Upper lobe of right lung (tissue), 1 donor: ENCODE measurements around the gene LPCAT3. TPM values are rescaled to one million over a fixed set of nuclear protein-coding genes. Genes with fewer than 3 reads are reported as not detected.

ENCODE experiments used
- ATAC-seq: fragments of 200-7000 bp; cut with Tn5 transposase; one replicate; pipeline ENCODE4 v1.9.1; 2020; ENCODE audit warnings: mild to moderate bottlenecking, moderate library complexity
- DNase-seq: peaks from one replicate; pipeline ENCODE4 v3.0.0-alpha.2; 2020
- H3K27ac ChIP-seq: fragments of 200-600 bp; one replicate; pipeline ENCODE4 v1.8.0; 2022
- H3K27me3 ChIP-seq: fragments of 200-600 bp; one replicate; pipeline ENCODE4 v1.8.0; 2022; ENCODE audit warnings: mild to moderate bottlenecking
- H3K36me3 ChIP-seq: fragments of 200-600 bp; one replicate; pipeline ENCODE4 v1.8.0; 2022
- H3K4me1 ChIP-seq: fragments of 200-600 bp; one replicate; pipeline ENCODE4 v1.8.0; 2022
- H3K4me3 ChIP-seq: fragments of 200-600 bp; one replicate; pipeline ENCODE4 v1.8.0; 2022; ENCODE audit warnings: mild to moderate bottlenecking
- H3K9me3 ChIP-seq: fragments of 200-600 bp; one replicate; pipeline ENCODE4 v1.8.0; 2022
- CTCF ChIP-seq: fragments of 200-600 bp; IDR thresholded peaks from one replicate; pipeline ENCODE4 v1.8.0; 2022; ENCODE audit warnings: antibody characterized with exemption
- intact Hi-C: fragments of 100-400 bp; cut with DNase I; formaldehyde crosslinking; loops from one replicate; pipeline ENCODE4 v1.11.0; 2022
- total RNA-seq: library from RNA; stranded (reverse); fragmentation: NEBNext Ultra II Directional; extraction: Animal tissue kit (Norgen Biotek cat#: 25700); gene quantifications from one replicate; pipeline ENCODE4 v1.2.1, GENCODE V29; 2021
- donor health status: DM: no; HTN: yes; CAD: no; lungs with severe emphysema.

LPCAT3 gene
- total RNA-seq, 1 donor from 2014 or later: 70.5 TPM

- TF ChIP-seq CTCF: no peak
- DNase-seq: no peak
Measured at GRCh38 chr12:6941267-6941666, 77.0 kb downstream of the LPCAT3 start.

GRCh38 chr12:6939191-6939540, 79.1 kb downstream of the LPCAT3 start:
- ATAC-seq: no peak
- Histone ChIP-seq H3K9me3 (no peaks in the 10 kb centered on the region), H3K27ac (peak overlapping the region; percentile 95), H3K36me3 (peaks cover 35% of the 10 kb centered on the region), H3K4me3 (no peak overlapping the region), H3K27me3 (no peaks in the 10 kb centered on the region), H3K4me1 (peaks cover 37% of the 10 kb centered on the region)
- intact Hi-C loops: loop anchor here (10.0 kb wide), 1 partner anchor 64 kb away; the partner anchor contains the start of gene SPSB2
- no peak for TF ChIP-seq CTCF
- DNase-seq: no peak

More at GRCh38 chr12:6941267-6941666, 77.0 kb downstream of the LPCAT3 start:
- Histone ChIP-seq H3K4me1 (peaks cover 44% of the 10 kb centered on the region), H3K9me3 (no peaks in the 10 kb centered on the region), H3K4me3 (no peak overlapping the region), H3K27ac (no peak overlapping the region), H3K27me3 (no peaks in the 10 kb centered on the region), H3K36me3 (peaks cover 18% of the 10 kb centered on the region)
- ATAC-seq: no peak
- intact Hi-C loops: loop anchor here (10.0 kb wide), 1 partner anchor 164 kb away; the partner anchor contains the start of gene C1RL

DNA sequence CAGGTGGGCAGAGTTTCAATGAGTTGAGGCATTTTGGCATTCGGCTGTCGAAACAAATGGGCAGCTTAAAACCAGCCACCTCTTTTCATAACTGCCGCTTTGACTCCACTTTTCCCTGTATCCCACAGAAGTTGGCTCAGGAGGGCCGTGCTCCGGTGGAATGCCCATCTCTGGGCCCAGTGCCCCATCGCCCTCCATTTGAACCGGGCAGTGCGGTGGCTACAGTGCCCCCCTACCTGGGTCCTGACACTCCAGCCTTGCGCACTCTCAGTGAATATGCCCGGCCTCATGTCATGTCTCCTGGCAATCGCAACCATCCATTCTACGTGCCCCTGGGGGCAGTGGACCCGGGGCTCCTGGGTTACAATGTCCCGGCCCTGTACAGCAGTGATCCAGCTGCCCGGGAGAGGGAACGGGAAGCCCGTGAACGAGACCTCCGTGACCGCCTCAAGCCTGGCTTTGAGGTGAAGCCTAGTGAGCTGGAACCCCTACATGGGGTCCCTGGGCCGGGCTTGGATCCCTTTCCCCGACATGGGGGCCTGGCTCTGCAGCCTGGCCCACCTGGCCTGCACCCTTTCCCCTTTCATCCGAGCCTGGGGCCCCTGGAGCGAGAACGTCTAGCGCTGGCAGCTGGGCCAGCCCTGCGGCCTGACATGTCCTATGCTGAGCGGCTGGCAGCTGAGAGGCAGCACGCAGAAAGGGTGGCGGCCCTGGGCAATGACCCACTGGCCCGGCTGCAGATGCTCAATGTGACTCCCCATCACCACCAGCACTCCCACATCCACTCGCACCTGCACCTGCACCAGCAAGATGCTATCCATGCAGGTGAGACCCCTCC, 79.7 kb downstream of the LPCAT3 start:
- peaks cover 41% of the 10 kb centered on the region for H3K36me3 ChIP-seq
- DNase-seq (no peak), ATAC-seq (no peak)
- intact Hi-C loops: loop anchor here (10.0 kb wide), 1 partner anchor 64 kb away; the partner anchor contains the start of gene SPSB2
- H3K27ac ChIP-seq: peak overlapping the region; percentile 95
- H3K27me3 ChIP-seq: no peaks in the 10 kb centered on the region
- peaks cover 43% of the 10 kb centered on the region for H3K4me1 ChIP-seq
- peak overlapping the region; percentile 64 for H3K4me3 ChIP-seq
- no peaks in the 10 kb centered on the region for H3K9me3 ChIP-seq
- no peak for TF ChIP-seq CTCF

DNA sequence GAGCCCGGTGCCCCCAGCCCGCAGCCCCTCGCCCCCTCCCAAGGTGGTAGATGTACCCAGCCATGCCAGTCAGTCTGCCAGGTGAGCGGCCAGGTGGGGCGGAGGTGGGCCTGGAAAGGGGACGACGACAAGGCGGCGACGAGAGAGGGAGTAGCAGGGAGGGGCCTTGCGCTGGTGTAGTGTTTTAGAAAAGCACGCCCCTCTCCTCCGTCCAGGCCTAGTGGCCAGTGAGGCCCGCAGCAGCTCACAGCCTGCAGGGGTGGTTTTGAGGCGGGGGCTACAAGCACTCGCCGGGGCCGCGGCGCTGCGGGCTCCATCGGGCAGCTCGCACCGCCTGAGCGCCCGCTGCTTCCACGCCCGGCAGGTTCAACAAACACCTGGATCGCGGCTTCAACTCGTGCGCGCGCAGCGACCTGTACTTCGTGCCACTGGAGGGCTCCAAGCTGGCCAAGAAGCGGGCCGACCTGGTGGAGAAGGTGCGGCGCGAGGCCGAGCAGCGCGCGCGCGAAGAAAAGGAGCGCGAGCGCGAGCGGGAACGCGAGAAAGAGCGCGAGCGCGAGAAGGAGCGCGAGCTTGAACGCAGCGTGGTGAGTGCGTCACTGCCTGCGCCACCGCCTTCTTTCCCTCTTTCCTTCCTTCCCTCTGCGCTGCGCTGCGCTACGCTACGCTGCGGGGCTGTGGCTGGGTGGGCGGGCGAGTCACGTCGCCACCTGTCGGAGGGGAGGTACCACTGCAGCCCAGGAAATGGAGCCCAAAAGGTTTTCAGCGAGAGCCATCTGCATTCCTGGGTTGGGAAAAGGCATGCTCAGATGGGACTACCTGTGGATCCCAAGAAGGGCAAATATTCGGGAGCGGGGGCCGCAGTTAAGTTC, 80.6 kb downstream of the LPCAT3 start:
- peaks cover 45% of the 10 kb centered on the region for H3K36me3 ChIP-seq
- H3K4me1 ChIP-seq: peaks cover 44% of the 10 kb centered on the region
- H3K27ac ChIP-seq: peak overlapping the region; percentile 95
- H3K4me3 ChIP-seq: peak overlapping the region; percentile 64
- intact Hi-C loops: loop anchor here (10.0 kb wide), 1 partner anchor 63 kb away; the partner anchor contains the start of gene SPSB2
- peak; percentile 88 for TF ChIP-seq CTCF
- ATAC-seq (peak; percentile 94), DNase-seq (peak; percentile 97)
- no peaks in the 10 kb centered on the region for H3K9me3 ChIP-seq
- H3K27me3 ChIP-seq: no peaks in the 10 kb centered on the region

DNA sequence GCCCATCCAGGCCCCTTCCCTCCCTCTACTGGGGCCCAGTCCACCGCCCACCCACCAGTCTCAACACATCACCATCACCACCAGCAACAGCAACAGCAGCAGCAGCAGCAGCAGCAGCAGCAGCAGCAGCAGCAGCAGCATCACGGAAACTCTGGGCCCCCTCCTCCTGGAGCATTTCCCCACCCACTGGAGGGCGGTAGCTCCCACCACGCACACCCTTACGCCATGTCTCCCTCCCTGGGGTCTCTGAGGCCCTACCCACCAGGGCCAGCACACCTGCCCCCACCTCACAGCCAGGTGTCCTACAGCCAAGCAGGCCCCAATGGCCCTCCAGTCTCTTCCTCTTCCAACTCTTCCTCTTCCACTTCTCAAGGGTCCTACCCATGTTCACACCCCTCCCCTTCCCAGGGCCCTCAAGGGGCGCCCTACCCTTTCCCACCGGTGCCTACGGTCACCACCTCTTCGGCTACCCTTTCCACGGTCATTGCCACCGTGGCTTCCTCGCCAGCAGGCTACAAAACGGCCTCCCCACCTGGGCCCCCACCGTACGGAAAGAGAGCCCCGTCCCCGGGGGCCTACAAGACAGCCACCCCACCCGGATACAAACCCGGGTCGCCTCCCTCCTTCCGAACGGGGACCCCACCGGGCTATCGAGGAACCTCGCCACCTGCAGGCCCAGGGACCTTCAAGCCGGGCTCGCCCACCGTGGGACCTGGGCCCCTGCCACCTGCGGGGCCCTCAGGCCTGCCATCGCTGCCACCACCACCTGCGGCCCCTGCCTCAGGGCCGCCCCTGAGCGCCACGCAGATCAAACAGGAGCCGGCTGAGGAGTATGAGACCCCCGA, 81.4 kb downstream of the LPCAT3 start:
- no peak for TF ChIP-seq CTCF
- peaks cover 45% of the 10 kb centered on the region for H3K36me3 ChIP-seq
- no peak for ATAC-seq
- H3K27ac ChIP-seq: peak overlapping the region; percentile 95
- no peak for DNase-seq
- H3K4me1 ChIP-seq: peaks cover 40% of the 10 kb centered on the region
- intact Hi-C loops: loop anchor here (10.0 kb wide), 1 partner anchor 62 kb away; the partner anchor contains the start of gene SPSB2
- no peaks in the 10 kb centered on the region for H3K27me3 ChIP-seq
- H3K9me3 ChIP-seq: no peaks in the 10 kb centered on the region
- H3K4me3 ChIP-seq: peak overlapping the region; percentile 64
